ENCODE measurements around the gene NABP1. TPM values are rescaled to one million over a fixed set of nuclear protein-coding genes. Genes with fewer than 3 reads are reported as not detected.
A peak's percentile ranks its signal among the peaks of the same experiment; 100 is the strongest.
"Not testable (repeated sequence)": the region's sequence is repeated elsewhere in the genome, so short reads cannot be mapped to it uniquely, and the experiment has no call there.

Gene NABP1
- polyA plus RNA-seq, 2 of the 4 experiments (the other 2 are of a cell fraction): 21.9 to 22.4 TPM

DNA sequence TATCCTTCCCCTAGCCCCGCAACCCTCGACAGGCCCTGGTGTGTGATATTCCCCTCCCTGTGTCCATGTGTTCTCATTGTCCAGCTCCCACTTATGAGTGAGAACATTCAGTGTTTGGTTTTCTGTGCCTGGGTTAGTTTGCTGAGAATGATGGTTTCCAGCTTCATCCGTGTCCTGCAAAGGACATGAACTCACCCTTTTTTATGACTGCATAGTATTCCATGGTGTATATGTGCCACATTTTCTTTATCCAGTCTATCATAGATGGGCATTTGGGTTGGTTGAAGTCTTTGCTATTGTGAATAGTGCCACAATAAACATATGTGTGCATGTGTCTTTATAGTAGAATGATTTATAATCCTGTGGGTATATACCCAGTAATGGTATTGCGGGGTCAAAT, 33.3 kb upstream of the NABP1 start:
- ATAC-seq; H3K9me3 ChIP-seq; FAIRE-seq; H3K4me3 ChIP-seq; H3K27ac ChIP-seq; DNase-seq (ENCODE audit: low read depth in 1 of 2, low spot score in 1 of 2); CTCF ChIA-PET; POLR2A ChIA-PET; H3K4me2 ChIP-seq: not testable (repeated sequence)
- 90% methylated on average over 4 of the region's 4 CpGs for WGBS (ENCODE audit: missing lambda C conversion rate)
- peaks cover 25% of the 10 kb centered on the region for H3K4me1 ChIP-seq

DNA sequence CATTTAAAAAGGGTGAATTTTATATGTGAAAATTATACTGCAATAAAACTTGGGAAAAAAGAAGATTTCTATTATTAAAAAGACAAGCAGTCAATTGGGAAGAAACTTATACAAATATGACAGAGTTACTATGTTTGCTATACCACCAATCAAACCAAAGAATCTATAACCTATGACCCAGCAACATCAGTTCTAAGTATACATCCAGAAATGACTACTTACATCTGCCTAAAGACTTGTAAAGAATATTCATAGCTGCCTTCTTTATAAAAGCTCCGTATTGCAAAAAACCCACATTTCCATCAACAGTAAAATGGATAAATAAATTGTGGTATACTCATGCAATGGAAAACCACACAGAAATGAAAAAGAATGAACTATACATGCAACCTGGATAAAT, 32.9 kb upstream of the NABP1 start:
- no peak overlapping the region for H3K27ac ChIP-seq
- WGBS (ENCODE audit: missing lambda C conversion rate): 96% methylated on average over 1 of the region's 1 CpG
- FAIRE-seq (no peak), DNase-seq (ENCODE audit: low read depth in 1 of 2, low spot score in 1 of 2) (no peak), ATAC-seq (no peak)
- TF ChIP-seq EHF (CRISPR knock-in tag; IDR thresholded peaks at IDR 0.05) (no peak), HES2 (IDR thresholded peaks at IDR 0.05) (no peak), ZNF302 (CRISPR knock-in tag; IDR thresholded peaks at IDR 0.05) (no peak), RNF2 (IDR thresholded peaks at IDR 0.05; ENCODE audit: borderline replicate concordance, low read depth) (no peak)
- H3K4me1 ChIP-seq: peaks cover 25% of the 10 kb centered on the region
- CTCF ChIA-PET: no interaction called here
- POLR2A ChIA-PET: no interaction called here
- no peak overlapping the region for H3K4me2 ChIP-seq
- no peaks in the 10 kb centered on the region for H3K9me3 ChIP-seq
- H3K4me3 ChIP-seq: no peak overlapping the region

- H3K4me2 ChIP-seq: peak overlapping the region; percentile 10; the same call in 2 of the 3 replicates
Measured at GRCh38 chr2:191645434-191646162, 32.3 kb upstream of the NABP1 start.

More at GRCh38 chr2:191645434-191646162, 32.3 kb upstream of the NABP1 start:
- DNase-seq (ENCODE audit: low read depth in 1 of 2, low spot score in 1 of 2) (no peak), FAIRE-seq (no peak), ATAC-seq (no peak; a peak in 1 of 6 replicates)
- no peak for TF ChIP-seq CHD4 (IDR thresholded peaks at IDR 0.05; ENCODE audit: borderline replicate concordance)
- TF ChIP-seq, protein P1, sequence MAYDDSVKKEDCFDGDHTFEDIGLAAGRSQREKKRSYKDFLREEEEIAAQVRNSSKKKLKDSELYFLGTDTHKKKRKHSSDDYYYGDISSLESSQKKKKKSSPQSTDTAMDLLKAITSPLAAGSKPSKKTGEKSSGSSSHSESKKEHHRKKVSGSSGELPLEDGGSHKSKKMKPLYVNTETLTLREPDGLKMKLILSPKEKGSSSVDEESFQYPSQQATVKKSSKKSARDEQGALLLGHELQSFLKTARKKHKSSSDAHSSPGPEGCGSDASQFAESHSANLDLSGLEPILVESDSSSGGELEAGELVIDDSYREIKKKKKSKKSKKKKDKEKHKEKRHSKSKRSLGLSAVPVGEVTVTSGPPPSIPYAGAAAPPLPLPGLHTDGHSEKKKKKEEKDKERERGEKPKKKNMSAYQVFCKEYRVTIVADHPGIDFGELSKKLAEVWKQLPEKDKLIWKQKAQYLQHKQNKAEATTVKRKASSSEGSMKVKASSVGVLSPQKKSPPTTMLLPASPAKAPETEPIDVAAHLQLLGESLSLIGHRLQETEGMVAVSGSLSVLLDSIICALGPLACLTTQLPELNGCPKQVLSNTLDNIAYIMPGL (CRISPR knock-in tag; IDR thresholded peaks at IDR 0.05; ENCODE audit: borderline replicate concordance): no peak
- TF ChIP-seq JUNB (IDR thresholded peaks at IDR 0.05): no peak
- TF ChIP-seq, protein P2, sequence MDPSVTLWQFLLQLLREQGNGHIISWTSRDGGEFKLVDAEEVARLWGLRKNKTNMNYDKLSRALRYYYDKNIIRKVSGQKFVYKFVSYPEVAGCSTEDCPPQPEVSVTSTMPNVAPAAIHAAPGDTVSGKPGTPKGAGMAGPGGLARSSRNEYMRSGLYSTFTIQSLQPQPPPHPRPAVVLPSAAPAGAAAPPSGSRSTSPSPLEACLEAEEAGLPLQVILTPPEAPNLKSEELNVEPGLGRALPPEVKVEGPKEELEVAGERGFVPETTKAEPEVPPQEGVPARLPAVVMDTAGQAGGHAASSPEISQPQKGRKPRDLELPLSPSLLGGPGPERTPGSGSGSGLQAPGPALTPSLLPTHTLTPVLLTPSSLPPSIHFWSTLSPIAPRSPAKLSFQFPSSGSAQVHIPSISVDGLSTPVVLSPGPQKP (IDR thresholded peaks at IDR 0.05; ENCODE audit: low read depth, low read length): no peak
- TF ChIP-seq SREBF2 (IDR thresholded peaks at IDR 0.05): no peak
- no peak for TF ChIP-seq PBX3 (IDR thresholded peaks at IDR 0.05)
- TF ChIP-seq JUN (IDR thresholded peaks at IDR 0.05): no peak
- no peak for TF ChIP-seq RARB (CRISPR knock-in tag; IDR thresholded peaks at IDR 0.05)
- WGBS (ENCODE audit: missing lambda C conversion rate): 36% methylated on average over 2 of the region's 2 CpGs
- Histone ChIP-seq H3K4me1 (peaks cover 25% of the 10 kb centered on the region), H3K4me3 (no peak overlapping the region), H3K27ac (peak overlapping the region; percentile 48 to 49; a peak in 3 of 6 replicates), H3K9me3 (no peaks in the 10 kb centered on the region)
- ChIA-PET CTCF (no interaction called here), POLR2A (no interaction called here)
